HG03520 (cell line): ENCODE measurements around the gene GSTM2.
"Not testable (repeated sequence)": the region's sequence is repeated elsewhere in the genome, so short reads cannot be mapped to it uniquely, and the experiment has no call there.

Source experiments
- ATAC-seq: cut with Tn5 transposase; IDR thresholded peaks from one replicate; pipeline ENCODE4 v1.9.1; 2021; ENCODE audit warnings: mild to moderate bottlenecking, moderate library complexity; ENCODE audit not compliant: unreplicated experiment

GSTM2 gene

GRCh38 chr1:109673861-109674260, 6.0 kb downstream of the GSTM2 start:
- ATAC-seq: not testable (repeated sequence)

DNA sequence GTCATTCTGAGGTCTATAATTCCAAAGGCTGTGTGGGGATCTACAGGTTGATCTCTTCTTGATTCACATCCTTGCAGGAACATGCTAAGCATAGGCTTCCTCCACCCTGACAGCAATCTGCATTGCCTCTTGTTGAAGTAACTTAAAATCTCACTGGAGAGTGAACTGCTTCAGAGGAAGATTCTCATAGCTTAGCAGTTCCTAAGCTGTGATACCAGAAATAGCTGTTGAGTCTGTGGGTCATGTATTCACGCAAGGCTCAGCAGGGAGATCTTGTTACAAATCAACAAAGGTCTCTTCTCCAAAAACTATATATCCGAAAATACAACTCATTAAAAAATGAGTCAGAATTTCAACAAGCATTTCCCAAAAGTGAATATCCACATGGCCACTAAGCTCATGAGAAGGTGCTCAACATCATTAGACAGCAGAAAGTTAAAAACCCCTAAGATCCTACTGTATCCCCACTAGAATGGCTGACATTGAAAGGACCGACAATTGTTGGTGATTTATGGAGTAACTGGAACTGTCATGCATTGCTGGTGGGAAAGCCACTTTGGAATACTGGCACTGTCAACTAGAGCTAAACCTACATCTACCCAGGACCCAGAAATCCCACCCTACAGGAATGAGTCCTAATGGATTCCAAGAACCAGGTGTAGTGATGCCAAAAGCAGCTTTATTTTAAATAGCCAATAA, 9.0 kb downstream of the GSTM2 start:
- not testable (repeated sequence) for ATAC-seq

DNA sequence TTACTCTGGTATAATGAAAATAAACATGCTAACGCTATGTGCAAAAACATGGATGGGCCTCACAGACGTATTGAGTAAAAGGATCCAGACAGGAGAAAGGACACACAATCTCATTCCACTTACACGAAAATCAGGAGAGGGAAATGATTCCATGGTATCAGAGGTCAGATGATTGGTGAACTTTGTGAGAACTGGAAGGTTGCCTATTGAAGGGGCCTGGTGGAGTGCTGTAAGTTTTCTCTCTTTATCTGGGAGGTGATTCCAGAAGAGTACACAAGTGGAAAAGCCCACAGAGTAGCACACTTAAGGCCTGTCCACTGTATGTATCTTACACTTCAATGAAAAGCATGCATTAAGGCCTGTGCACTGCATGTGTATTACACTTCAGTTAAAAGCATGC, 9.6 kb downstream of the GSTM2 start:
- no peak for ATAC-seq

- not testable (repeated sequence) for ATAC-seq
Measured at GRCh38 chr1:109678637-109679036, 10.8 kb downstream of the GSTM2 start.

GRCh38 chr1:109684777-109685176, 16.9 kb downstream of the GSTM2 start:
- ATAC-seq: not testable (repeated sequence)

DNA sequence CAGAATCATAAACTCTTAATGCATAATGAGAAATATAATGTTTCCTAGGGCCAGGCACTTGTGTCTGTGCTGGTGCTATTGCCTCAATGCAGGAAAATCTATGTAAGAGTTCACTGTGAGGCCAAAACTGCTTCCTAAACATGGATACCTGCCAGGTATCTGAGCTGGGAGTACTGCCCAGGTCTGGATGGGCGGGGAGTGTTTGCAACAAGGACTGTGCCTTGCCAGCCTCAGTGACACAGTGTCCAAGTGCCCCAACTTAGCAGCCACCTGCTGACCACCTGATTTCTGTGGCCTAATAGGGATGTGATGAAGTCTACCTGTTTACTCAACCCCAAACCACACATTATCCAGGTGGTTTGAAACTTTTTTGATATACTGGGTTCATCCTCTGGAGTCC, 17.5 kb downstream of the GSTM2 start:
- not testable (repeated sequence) for ATAC-seq

DNA sequence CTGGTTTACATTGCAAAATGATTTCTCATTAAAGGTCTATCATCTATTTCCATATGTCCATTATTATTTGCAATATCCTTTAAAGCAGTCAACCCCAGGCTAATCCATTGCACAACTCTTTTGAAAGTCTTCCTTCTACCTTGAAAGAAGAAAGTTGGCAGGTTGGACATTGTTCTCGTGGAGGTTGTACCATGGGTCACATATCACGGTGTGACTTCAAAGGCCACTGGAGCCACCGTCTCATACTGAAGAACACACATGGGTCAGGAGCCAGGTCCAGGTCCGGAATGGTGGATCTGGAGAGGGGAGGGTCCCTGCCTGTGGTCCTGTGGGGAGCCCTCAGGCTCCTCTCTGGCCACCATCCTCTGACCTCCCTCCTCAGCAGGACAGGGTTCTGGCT, 18.0 kb downstream of the GSTM2 start:
- ATAC-seq: not testable (repeated sequence)

DNA sequence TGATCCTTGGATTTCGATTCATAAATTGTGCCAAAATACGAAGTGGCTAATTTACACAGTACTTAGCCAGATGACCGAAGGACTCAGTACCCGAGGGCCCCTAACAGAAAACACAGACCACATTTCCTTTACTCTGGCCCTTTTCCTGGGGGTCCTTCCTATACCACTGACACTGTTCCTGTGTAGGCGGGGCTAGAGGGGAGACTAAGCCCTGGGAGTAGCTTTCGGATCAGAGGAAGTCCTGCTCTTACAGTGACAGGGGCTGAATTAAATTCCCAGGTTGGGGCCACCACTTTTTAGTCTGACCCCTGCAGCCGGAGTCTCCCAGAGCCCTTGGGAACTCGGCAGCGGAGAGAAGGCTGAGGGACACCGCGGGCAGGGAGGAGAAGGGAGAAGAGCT, 19.3 kb downstream of the GSTM2 start:
- ATAC-seq: not testable (repeated sequence)

- ATAC-seq: peak; percentile 87
Measured at GRCh38 chr1:109687641-109688499, 20.0 kb downstream of the GSTM2 start, which contains the start of gene GSTM1. TSS of gene GSTM1 (plus strand) at chr1:109687817. CDS start at chr1:109687874, 57 bp downstream.

DNA sequence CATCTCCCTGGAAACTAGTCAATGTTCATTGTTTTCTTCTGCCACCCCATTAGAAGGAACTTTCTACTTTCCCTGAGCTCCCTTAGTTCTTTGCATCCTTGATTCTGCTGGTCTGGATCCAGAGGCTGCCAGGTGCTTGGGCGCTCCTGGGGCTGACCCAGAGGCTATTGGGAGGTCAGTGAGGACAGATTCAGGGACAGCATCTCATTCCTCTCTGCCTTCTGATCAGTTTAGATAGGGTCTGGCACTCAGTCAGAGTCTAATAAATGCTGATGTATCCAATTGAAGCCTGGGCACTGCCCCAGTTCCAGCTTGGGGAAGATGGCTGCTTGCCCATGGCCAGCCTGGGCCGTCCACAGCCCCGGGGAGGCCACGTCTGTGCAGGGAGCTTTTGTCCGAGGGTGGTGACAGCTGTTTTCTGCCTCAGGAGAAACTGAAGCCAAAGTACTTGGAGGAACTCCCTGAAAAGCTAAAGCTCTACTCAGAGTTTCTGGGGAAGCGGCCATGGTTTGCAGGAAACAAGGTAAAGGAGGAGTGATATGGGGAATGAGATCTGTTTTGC, 22.1 kb downstream of the GSTM2 start:
- ATAC-seq: no peak

- ATAC-seq: no peak
Measured at GRCh38 chr1:109691759-109692158, 23.9 kb downstream of the GSTM2 start.

DNA sequence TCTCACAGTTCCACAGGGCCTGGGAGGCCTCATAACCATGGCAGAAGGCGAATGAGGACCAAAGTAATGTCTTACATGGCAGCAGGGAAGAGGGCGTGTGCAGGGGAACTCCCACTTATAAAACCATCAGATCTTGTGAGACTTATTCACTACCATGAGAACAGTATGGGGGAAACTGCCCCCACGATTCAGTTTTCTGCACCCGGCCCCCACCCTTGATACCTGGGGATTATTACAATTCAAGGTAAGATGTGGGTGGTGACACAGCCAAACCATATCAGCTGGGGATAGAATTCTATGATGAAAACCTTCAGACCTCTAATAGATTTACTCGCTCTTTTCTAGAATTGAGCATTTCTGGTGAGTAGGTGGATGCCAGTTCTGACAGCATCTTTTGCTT, 26.5 kb downstream of the GSTM2 start:
- not testable (repeated sequence) for ATAC-seq

DNA sequence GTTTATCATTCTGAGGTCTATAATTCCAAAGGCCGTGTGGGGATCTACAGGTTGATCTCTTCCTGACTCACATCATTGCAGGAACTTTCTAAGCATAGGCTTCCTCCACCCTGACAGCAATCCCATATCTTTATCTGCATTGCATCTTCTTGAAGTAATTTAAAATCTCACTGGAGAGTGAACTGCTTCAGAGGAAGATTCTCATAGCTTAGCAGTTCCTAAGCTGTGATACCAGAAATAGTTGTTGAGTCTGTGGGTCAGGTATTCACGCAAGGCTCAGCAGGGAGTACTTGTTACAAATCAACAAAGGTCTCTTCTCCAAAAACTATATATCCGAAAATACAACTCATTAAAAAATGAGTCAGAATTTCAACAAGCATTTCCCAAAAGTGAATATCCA, 27.3 kb downstream of the GSTM2 start:
- not testable (repeated sequence) for ATAC-seq

- ATAC-seq: no peak
Measured at GRCh38 chr1:109697066-109697465, 29.2 kb downstream of the GSTM2 start.

GRCh38 chr1:109697861-109698260, 30.0 kb downstream of the GSTM2 start:
- ATAC-seq: not testable (repeated sequence)

DNA sequence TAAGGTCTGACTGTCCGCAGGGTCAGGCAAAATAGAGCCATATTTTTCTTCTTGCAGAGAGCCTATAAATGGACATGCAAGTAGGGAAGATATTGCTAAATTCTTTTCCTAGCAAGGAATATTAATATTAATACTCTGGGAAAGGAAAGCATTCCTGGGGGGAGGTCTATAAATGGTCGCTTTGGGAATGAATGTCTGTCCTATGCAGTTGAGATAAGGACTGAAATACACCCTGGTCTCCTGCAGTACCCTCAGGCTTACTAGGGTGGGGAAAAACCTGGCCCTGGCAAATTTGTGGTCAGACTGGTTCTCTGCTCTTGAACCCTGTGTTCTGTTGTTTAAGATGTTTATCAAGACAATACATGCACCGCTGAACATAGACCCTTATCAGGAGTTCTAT, 35.1 kb downstream of the GSTM2 start:
- not testable (repeated sequence) for ATAC-seq

GRCh38 chr1:109704173-109704572, 36.3 kb downstream of the GSTM2 start:
- no peak for ATAC-seq

DNA sequence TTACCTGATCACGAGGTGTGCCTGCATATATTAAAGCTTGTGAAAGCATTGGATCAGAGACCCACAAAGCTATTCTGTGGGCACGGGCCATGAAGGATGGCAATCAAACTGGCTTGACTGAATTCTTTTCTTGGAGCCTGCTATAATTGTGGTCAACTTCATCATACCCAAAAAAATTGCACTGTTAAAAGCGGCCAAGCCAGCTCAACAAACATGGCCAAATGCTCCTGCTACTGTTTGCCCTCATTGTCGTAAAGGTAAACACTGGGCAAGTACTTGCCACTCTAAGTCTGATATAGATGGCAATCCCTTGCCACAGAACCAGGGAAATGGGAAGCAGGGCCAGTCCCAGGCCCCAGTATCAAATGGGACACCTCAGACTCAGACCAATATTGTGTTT, 37.6 kb downstream of the GSTM2 start:
- no peak for ATAC-seq

DNA sequence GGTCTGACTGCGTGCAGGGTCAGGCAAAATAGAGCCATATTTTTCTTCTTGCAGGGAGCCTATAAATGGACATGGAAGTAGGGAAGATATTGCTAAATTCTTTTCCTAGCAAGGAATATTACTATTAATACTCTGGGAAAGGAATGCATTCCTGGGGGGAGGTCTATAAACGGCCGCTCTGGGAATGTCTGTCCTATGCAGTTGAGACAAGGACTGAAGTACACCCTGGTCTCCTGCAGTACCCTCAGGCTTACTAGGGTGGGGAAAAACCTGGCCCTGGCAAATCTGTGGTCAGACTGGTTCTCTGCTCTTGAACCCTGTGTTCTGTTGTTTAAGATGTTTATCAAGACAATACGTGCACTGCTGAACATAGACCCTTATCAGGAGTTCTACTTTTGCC, 41.1 kb downstream of the GSTM2 start:
- not testable (repeated sequence) for ATAC-seq

- ATAC-seq: not testable (repeated sequence)
Measured at GRCh38 chr1:109709822-109710221, 42.0 kb downstream of the GSTM2 start.

GRCh38 chr1:109711593-109712320, 43.9 kb downstream of the GSTM2 start, which contains the start of gene GSTM5:
TSS of gene GSTM5 (plus strand) at chr1:109712251. CDS start at chr1:109712313, 62 bp downstream.
- not testable (repeated sequence) for ATAC-seq
